ENCODE results near the gene ACTL10. TPM values are rescaled to one million over a fixed set of nuclear protein-coding genes. Genes with fewer than 3 reads are reported as not detected.
A peak's percentile ranks its signal among the peaks of the same experiment; 100 is the strongest.

The ACTL10 gene
- polyA plus RNA-seq, 4 donors, result 0.89 to 5.4 (median 2.0) TPM

- Histone ChIP-seq H3K27me3 (ENCODE audit: control insufficient read depth in 3 of 3, insufficient read depth in 3 of 3, low read length in 3 of 3) (no peaks in the 10 kb centered on the region), H3K4me1 (ENCODE audit: control insufficient read depth in 3 of 3, insufficient read depth in 2 of 3, low read depth in 1 of 3, low read length in 2 of 3) (peaks cover 3 to 39% (median 5%) of the 10 kb centered on the region in 3 donors), H3K9me3 (ENCODE audit: control insufficient read depth in 2 of 2, insufficient read depth in 1 of 2, low read depth in 1 of 2, low read length in 1 of 2) (no peaks in the 10 kb centered on the region), H3K4me3 (ENCODE audit: low read depth in 1 of 3, low read length in 3 of 3) (no peak overlapping the region), H3K27ac (ENCODE audit: low read depth in 1 of 3, low read length in 2 of 3) (no peak overlapping the region), H3K36me3 (ENCODE audit: control insufficient read depth in 3 of 3, insufficient read depth in 2 of 3, low read depth in 1 of 3, low read length in 3 of 3) (peaks cover 0 to 45% (median 5%) of the 10 kb centered on the region in 3 donors)
- 86 to 89% (median 88%) methylated on average over 6 of the region's 6 CpGs for WGBS, 3 donors
- FAIRE-seq (no peak), DNase-seq (no peak)
These were observed 4.2 kb downstream of the ACTL10 start for GRCh38 chr20:33670715-33671499.

- DNase-seq (no peak), FAIRE-seq (no peak)
- Histone ChIP-seq H3K4me1 (ENCODE audit: control insufficient read depth in 3 of 3, insufficient read depth in 2 of 3, low read depth in 1 of 3, low read length in 2 of 3) (peaks cover 3 to 34% (median 5%) of the 10 kb centered on the region in 3 donors), H3K4me3 (ENCODE audit: low read depth in 1 of 3, low read length in 3 of 3) (no peak overlapping the region), H3K27ac (ENCODE audit: low read depth in 1 of 3, low read length in 2 of 3) (no peak overlapping the region), H3K9me3 (ENCODE audit: control insufficient read depth in 2 of 2, insufficient read depth in 1 of 2, low read depth in 1 of 2, low read length in 1 of 2) (no peaks in the 10 kb centered on the region), H3K27me3 (ENCODE audit: control insufficient read depth in 3 of 3, insufficient read depth in 3 of 3, low read length in 3 of 3) (no peaks in the 10 kb centered on the region), H3K36me3 (ENCODE audit: control insufficient read depth in 3 of 3, insufficient read depth in 2 of 3, low read depth in 1 of 3, low read length in 3 of 3) (peaks cover 0 to 52% (median 5%) of the 10 kb centered on the region in 3 donors)
- 82 to 90% (median 85%) methylated on average over 8 of the region's 8 CpGs for WGBS, 3 donors
These were observed 5.0 kb downstream of the ACTL10 start for GRCh38 chr20:33671573-33672288.

GRCh38 chr20:33672426-33673113 lies 5.8 kb downstream of the ACTL10 start:
- Histone ChIP-seq H3K36me3 (ENCODE audit: control insufficient read depth in 3 of 3, insufficient read depth in 2 of 3, low read depth in 1 of 3, low read length in 3 of 3) (peaks cover 0 to 60% (median 5%) of the 10 kb centered on the region in 3 donors), H3K27me3 (ENCODE audit: control insufficient read depth in 3 of 3, insufficient read depth in 3 of 3, low read length in 3 of 3) (no peaks in the 10 kb centered on the region), H3K27ac (ENCODE audit: low read depth in 1 of 3, low read length in 2 of 3) (no peak overlapping the region), H3K9me3 (ENCODE audit: control insufficient read depth in 2 of 2, insufficient read depth in 1 of 2, low read depth in 1 of 2, low read length in 1 of 2) (no peaks in the 10 kb centered on the region), H3K4me3 (ENCODE audit: low read depth in 1 of 3, low read length in 3 of 3) (peak overlapping the region in 2 of 3 donors; percentile 68 to 86), H3K4me1 (ENCODE audit: control insufficient read depth in 3 of 3, insufficient read depth in 2 of 3, low read depth in 1 of 3, low read length in 2 of 3) (peaks cover 3 to 32% (median 5%) of the 10 kb centered on the region in 3 donors)
- FAIRE-seq, result no peak
- 35 to 60% (median 37%) methylated on average over 16 to 17 of the region's 17 CpGs for WGBS, 3 donors
- DNase-seq, result peak in 1 of 2 donors; percentile 27

- FAIRE-seq (no peak), DNase-seq (no peak)
- Histone ChIP-seq H3K4me1 (ENCODE audit: control insufficient read depth in 3 of 3, insufficient read depth in 2 of 3, low read depth in 1 of 3, low read length in 2 of 3) (peaks cover 3 to 28% (median 5%) of the 10 kb centered on the region in 3 donors), H3K27me3 (ENCODE audit: control insufficient read depth in 3 of 3, insufficient read depth in 3 of 3, low read length in 3 of 3) (no peaks in the 10 kb centered on the region), H3K9me3 (ENCODE audit: control insufficient read depth in 2 of 2, insufficient read depth in 1 of 2, low read depth in 1 of 2, low read length in 1 of 2) (no peaks in the 10 kb centered on the region), H3K36me3 (ENCODE audit: control insufficient read depth in 3 of 3, insufficient read depth in 2 of 3, low read depth in 1 of 3, low read length in 3 of 3) (peaks cover 0 to 61% (median 5%) of the 10 kb centered on the region in 3 donors), H3K4me3 (ENCODE audit: low read depth in 1 of 3, low read length in 3 of 3) (peak overlapping the region; percentile 68 to 86 (median 68)), H3K27ac (ENCODE audit: low read depth in 1 of 3, low read length in 2 of 3) (no peak overlapping the region)
- 16 to 68% (median 54%) methylated on average over 4 of the region's 4 CpGs for WGBS, 3 donors
These were observed 6.3 kb downstream of the ACTL10 start for GRCh38 chr20:33673114-33673409.

GRCh38 chr20:33673410-33674293 lies 6.9 kb downstream of the ACTL10 start:
- WGBS, 3 donors, result 7 to 19% (median 9%) methylated on average over 22 to 29 of the region's 29 CpGs
- Histone ChIP-seq H3K9me3 (ENCODE audit: control insufficient read depth in 2 of 2, insufficient read depth in 1 of 2, low read depth in 1 of 2, low read length in 1 of 2) (no peaks in the 10 kb centered on the region), H3K27ac (ENCODE audit: low read depth in 1 of 3, low read length in 2 of 3) (peak overlapping the region; percentile 21 to 61 (median 42)), H3K4me3 (ENCODE audit: low read depth in 1 of 3, low read length in 3 of 3) (peak overlapping the region; percentile 68 to 86 (median 68)), H3K27me3 (ENCODE audit: control insufficient read depth in 3 of 3, insufficient read depth in 3 of 3, low read length in 3 of 3) (no peaks in the 10 kb centered on the region), H3K4me1 (ENCODE audit: control insufficient read depth in 3 of 3, insufficient read depth in 2 of 3, low read depth in 1 of 3, low read length in 2 of 3) (peaks cover 3 to 30% (median 5%) of the 10 kb centered on the region in 3 donors), H3K36me3 (ENCODE audit: control insufficient read depth in 3 of 3, insufficient read depth in 2 of 3, low read depth in 1 of 3, low read length in 3 of 3) (peaks cover 0 to 59% (median 5%) of the 10 kb centered on the region in 3 donors)
- no peak for DNase-seq
- no peak for FAIRE-seq

- H3K27me3 ChIP-seq (ENCODE audit: control insufficient read depth in 3 of 3, insufficient read depth in 3 of 3, low read length in 3 of 3), result no peaks in the 10 kb centered on the region
- peak within 1 kb of the TSS; percentile 68 to 86 (median 68) for H3K4me3 ChIP-seq (ENCODE audit: low read depth in 1 of 3, low read length in 3 of 3)
- FAIRE-seq, result no peak
- H3K27ac ChIP-seq (ENCODE audit: low read depth in 1 of 3, low read length in 2 of 3), result peak within 1 kb of the TSS; percentile 70 to 86 (median 76)
- peaks cover 0 to 58% (median 5%) of the 10 kb centered on the region in 3 donors for H3K36me3 ChIP-seq (ENCODE audit: control insufficient read depth in 3 of 3, insufficient read depth in 2 of 3, low read depth in 1 of 3, low read length in 3 of 3)
- H3K9me3 ChIP-seq (ENCODE audit: control insufficient read depth in 2 of 2, insufficient read depth in 1 of 2, low read depth in 1 of 2, low read length in 1 of 2), result no peaks in the 10 kb centered on the region
- DNase-seq, result peak; percentile 85 to 95
- H3K4me1 ChIP-seq (ENCODE audit: control insufficient read depth in 3 of 3, insufficient read depth in 2 of 3, low read depth in 1 of 3, low read length in 2 of 3), result peaks cover 3 to 32% (median 5%) of the 10 kb centered on the region in 3 donors
- WGBS, 3 donors, result 4 to 5% (median 5%) methylated on average over 28 to 73 of the region's 73 CpGs
These were observed 7.8 kb downstream of the ACTL10 start, which contains the start of gene NECAB3 for GRCh38 chr20:33674294-33675135. Gene NECAB3 (minus strand): TSS chr20:33674428. CDS start chr20:33674352, 76 bp downstream.
